Pulmonary artery endothelial cell (primary cell): ENCODE results near the gene UGT1A9. TPM values are rescaled to one million over a fixed set of nuclear protein-coding genes. Genes with fewer than 3 reads are reported as not detected.

Source experiments
- DNase-seq: peaks from one replicate; pipeline ENCODE4 v3.0.0-alpha.2; 2011; ENCODE audit warnings: low read depth, low spot score
- total RNA-seq: library from RNA; depleted of rRNA; stranded (reverse); fragments of >200 nt; gene quantifications from 2 replicates; pipeline ENCODE4 v1.2.3, GENCODE V29; 2014

UGT1A9 gene
- total RNA-seq, 1 donor from 2014 or later: not detected

GRCh38 chr2:233795735-233796171 is 124.1 kb downstream of the UGT1A9 start:
- DNase-seq: no peak

GRCh38 chr2:233796254-233796653 is 124.6 kb downstream of the UGT1A9 start:
- no peak for DNase-seq

GRCh38 chr2:233798335-233799086 is 126.8 kb downstream of the UGT1A9 start:
- DNase-seq: no peak

- DNase-seq: no peak
Observed at GRCh38 chr2:233799087-233799665, 127.5 kb downstream of the UGT1A9 start.

DNA sequence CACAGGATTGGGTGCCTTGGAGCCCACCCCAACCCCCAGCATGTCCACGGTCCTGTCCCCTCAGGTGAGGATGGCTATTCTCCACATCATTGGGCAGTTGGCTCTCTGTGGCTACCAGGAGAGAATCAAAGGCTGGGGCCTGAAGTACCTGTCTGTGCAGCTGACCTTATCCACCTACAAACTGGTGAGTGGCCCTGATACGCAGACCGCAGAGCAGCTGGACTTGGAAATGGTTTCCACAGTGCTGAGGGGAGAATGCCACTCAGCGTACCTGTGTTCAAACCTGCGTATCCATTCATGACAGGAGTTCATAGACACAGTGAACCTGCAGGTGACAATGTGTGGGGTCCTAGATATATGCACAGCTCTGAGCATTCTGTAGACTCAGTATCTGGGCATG is 128.0 kb downstream of the UGT1A9 start:
- no peak for DNase-seq

- no peak for DNase-seq
Observed at GRCh38 chr2:233800208-233800607, 128.5 kb downstream of the UGT1A9 start.

- no peak for DNase-seq
Observed at GRCh38 chr2:233801357-233802131, 129.8 kb downstream of the UGT1A9 start.

- no peak for DNase-seq
Observed at GRCh38 chr2:233802132-233802815, 130.6 kb downstream of the UGT1A9 start.

DNA sequence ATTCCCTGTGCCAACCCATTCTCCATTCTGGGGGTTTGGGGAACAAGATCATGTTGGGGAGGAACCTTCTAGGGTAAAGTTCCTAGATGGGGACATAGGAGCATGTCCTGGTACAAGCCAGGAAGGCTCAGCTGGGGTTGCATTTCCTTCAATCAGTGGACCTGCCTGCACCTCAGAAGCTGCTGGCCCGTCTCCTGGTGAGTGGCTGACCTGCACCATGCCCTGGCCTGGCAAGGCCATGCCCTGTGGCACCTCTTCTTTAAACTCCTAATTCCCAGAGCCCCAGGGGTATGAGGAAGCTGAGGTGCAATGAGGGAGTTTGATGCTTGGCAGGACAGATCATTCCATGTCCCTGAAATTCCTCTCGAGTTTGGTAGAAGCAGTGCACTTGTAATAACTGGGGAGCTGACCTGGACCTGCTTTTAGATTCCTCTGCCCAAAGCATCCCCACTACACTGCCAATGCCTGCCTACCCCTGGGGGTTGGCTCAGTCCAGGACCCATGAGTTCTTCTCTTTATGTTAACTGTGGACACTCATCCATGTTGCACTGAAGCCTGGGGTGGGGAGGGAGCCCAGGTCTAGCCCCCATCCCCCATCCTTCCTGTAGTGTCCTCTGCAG is 131.7 kb downstream of the UGT1A9 start:
- no peak for DNase-seq

DNA sequence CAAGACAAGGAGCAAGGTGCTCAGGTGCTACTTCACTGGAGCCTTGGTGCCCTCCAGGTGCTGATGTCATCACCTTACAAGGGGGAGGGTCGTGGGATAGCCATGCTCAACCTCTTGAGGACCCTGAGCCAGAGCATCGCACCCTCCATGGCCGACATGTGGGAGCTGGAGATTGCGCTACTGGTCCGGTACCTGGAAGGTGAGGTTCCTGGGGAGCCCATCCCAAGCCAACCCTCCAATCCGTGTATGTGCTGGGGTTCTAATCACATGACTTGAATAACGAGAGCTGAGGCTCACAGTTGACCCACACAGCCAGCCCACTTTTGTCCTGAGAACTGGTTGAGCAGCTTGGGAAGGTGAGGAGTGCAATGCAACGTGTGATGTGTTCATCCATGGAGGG is 132.3 kb downstream of the UGT1A9 start:
- no peak for DNase-seq

DNA sequence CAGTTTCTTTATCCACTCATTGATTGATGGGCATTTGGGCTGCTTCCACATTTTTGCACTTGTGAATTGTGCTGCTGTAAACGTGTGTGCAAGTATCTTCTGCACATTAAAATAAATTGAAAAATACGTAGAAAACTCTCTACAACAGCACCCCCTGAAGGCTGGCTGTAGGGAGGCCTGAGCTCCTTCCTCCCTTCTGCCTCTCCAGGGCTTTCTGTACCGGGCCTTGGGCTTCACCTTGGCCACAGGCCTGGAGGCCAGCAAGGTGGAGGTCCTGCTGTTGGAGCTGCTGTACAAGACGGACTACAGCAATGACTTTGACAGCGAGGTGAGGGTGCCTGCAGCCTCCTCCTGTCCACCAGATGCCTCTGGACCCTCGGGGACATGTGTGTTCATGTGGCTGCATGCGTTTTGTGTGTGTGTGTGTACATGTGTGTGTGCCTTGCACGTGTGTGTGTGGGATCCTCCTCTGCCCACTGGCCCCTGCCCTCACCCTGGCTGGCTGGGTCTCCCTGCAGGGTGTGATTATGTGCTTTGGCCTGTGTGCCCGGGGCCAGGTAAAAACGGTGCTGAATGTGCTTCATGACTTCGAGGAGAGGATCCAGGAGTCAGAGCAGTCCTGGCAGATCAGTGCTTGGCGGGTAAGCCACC is 135.6 kb downstream of the UGT1A9 start:
- no peak for DNase-seq

DNA sequence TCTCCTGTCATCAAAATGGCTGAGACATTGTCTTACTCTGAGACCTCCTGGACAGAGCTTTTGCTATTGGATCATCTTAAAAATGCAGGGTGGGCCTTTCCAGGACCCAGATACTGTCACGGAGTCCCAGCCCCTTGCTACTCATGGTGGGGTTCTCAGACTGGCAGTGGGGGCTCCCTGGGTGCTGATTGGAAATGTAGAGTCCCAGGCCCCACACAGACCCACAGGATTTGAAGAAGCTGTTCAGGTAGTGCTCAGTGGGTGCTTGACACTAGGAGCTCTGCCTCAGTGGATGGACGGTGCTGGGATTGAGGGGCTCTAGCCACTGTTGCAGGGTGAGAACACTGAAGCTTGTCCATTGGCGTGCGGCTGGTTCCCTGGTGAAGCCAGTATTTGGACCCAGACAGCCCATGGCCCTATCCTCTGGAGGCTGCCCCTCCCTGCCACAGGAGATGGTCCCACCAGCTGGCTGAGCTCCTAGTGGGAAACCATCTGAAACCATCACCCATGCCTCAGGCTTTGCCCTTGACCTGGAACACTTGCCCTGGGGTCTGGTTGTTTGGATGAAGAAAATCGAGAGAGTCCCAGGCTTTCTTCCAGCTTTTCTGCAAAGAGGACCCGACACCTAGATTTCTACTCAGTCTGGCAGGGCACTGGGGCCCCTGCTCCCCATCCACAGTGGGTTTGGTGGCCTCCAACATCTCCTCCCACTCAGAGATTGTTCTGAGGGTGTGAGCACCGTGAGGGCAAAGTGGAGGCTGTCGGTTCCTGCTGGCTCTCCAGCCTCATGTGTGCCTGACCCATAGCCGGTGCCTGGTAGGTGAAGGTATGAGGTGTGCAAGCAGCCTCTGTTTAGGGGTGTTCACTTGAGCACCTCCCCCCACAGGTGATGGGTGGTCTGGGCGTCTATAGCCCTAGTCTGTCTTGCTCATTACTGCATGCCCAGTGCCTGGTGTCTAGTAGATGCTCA is 136.6 kb downstream of the UGT1A9 start:
- DNase-seq: no peak

DNA sequence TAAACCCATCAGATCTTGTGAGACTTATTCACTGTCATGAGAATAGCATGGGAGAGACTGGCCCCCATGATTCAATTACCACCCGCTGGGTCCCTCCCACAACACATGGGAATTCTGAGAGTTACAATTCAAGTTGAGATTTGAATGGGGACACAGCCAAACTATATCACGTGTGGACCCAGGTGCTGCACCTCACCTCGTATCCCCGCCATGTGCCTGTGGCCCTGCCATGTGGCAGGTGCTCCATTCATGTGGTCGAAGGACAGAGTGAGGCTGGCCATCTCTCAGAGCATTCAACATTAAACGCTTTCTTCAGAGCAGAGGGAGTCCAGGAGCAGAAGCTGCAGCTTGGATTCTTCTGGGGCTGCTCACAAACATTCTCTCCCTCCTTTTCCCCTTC is 138.7 kb downstream of the UGT1A9 start:
- no peak for DNase-seq

DNA sequence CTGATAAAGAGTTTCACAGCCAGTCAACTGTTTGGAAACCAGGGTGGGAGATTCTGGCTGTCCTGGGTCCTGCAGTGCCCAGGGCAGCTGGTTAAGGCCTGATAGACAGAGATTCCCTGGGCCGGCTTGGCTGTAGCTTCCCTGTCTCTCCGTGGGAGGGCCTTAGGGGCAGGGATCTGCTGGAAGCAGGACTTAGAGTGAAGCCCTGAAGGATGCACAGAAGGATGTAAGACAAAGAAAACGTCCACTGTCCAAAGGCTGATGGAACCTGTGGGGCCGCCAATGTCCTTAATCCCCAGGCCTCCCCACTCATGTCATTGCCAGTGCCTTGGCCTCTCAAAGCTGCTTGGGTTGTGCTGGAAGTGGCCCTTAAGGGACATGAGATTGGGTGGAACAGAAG is 139.4 kb downstream of the UGT1A9 start:
- DNase-seq: no peak

DNA sequence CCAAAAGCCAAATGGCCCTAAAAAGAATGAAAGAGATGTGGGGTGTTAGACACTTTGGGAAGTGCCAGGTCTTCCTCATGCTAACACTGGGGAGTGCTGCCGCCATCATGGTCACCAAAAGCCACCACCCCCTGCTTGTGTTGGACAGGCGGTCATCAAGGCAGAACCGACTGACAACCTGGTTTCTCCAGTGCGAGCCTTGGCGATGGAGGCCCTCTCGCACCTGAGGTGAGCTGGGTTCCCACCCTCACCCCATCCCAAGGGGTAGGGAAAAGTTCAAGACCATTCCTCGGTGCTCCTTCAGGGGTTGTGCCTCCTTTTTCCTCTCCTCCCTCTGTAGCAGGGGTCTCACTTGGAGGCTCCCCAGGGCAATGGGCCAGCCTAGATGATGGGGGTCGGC is 140.0 kb downstream of the UGT1A9 start:
- no peak for DNase-seq

- no peak for DNase-seq
Observed at GRCh38 chr2:233813236-233814055, 141.7 kb downstream of the UGT1A9 start.

DNA sequence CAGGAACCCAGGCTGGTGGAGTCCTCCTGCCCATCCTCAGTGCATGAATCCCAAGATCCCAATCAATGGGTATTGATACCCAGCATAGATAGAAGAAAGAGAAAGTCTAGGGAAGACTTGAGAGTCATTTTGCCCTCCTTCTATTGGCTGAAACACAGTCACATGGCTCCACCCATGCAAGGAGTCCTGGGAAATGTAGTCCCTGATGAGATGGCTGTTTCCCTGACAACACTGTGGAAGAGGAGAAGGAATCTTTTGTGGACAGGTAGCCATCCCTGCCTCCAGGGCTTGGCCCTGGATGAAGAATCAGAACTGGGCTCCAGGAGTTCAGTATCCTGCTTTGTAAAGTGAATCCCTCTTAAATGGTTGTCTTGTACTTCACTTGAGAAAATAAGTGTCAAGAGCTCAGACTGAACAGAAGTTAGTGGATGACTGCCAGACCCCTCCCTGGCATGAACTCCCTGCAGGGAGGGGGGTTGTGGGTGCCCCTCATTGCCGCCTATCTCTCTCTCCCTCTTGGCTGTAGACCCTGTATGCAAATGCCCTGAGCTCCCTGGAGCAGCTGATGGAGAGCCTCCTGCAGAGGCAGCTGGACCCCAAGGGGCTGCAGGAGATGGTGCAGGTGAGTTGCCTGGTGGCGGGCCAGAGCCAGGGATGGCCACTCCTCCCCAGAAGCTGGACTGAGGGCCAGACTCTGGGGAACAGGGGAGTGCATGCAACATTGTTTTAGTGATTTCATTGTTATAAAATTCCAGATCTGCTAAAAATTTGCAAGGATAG is 142.5 kb downstream of the UGT1A9 start:
- DNase-seq: no peak

- DNase-seq: no peak
Observed at GRCh38 chr2:233815861-233816260, 144.2 kb downstream of the UGT1A9 start.
